ENCODE data around the gene IL1RAPL2.

DNA sequence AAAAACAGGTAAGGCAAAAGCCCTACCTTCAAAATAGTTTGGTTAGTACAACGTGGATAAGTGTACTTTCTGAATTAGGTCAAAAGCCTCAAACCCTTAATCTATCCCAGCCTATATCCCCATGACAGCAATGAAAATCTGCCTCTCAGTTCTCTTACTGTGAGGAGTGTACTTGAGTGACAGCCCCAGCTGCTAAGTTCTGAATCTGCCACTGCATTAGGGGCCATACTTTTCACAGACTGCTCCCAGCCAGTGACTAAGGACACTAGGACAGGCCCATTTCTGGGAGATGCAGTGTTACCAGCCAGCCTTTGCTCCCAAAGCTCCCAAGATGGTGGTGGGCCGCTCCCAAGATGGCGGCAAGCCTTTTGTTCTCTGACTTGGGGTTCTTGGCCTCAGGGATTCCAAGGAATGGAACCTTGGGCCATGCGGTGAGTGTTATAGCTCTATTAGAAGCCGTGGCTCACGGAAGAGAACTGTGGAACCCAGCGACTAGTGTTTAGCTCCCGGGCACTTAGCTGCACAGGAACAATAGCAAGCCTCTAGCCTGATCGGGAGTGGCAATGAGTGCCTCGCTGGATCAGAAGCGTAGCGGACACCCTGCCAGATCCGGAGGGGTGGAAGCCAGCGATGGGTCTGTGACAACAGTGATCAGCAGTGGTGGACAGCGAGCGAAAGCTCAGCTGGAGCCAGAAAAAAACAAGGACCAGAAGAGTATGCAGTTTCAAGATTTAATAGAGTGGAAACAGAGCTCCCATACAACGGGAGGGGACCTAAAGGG lies 1080.8 kb downstream of the IL1RAPL2 start:
- TF ChIP-seq, protein P1, sequence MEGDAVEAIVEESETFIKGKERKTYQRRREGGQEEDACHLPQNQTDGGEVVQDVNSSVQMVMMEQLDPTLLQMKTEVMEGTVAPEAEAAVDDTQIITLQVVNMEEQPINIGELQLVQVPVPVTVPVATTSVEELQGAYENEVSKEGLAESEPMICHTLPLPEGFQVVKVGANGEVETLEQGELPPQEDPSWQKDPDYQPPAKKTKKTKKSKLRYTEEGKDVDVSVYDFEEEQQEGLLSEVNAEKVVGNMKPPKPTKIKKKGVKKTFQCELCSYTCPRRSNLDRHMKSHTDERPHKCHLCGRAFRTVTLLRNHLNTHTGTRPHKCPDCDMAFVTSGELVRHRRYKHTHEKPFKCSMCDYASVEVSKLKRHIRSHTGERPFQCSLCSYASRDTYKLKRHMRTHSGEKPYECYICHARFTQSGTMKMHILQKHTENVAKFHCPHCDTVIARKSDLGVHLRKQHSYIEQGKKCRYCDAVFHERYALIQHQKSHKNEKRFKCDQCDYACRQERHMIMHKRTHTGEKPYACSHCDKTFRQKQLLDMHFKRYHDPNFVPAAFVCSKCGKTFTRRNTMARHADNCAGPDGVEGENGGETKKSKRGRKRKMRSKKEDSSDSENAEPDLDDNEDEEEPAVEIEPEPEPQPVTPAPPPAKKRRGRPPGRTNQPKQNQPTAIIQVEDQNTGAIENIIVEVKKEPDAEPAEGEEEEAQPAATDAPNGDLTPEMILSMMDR (IDR thresholded peaks at IDR 0.05) = no peak
- TF ChIP-seq POLR2AphosphoS5 (IDR thresholded peaks at IDR 0.05; ENCODE audit: low read depth, low read length) (no peak), TCF7L2 (IDR thresholded peaks at IDR 0.05; ENCODE audit: low read depth, low read length) (no peak)
- TF ChIP-seq, protein P2, sequence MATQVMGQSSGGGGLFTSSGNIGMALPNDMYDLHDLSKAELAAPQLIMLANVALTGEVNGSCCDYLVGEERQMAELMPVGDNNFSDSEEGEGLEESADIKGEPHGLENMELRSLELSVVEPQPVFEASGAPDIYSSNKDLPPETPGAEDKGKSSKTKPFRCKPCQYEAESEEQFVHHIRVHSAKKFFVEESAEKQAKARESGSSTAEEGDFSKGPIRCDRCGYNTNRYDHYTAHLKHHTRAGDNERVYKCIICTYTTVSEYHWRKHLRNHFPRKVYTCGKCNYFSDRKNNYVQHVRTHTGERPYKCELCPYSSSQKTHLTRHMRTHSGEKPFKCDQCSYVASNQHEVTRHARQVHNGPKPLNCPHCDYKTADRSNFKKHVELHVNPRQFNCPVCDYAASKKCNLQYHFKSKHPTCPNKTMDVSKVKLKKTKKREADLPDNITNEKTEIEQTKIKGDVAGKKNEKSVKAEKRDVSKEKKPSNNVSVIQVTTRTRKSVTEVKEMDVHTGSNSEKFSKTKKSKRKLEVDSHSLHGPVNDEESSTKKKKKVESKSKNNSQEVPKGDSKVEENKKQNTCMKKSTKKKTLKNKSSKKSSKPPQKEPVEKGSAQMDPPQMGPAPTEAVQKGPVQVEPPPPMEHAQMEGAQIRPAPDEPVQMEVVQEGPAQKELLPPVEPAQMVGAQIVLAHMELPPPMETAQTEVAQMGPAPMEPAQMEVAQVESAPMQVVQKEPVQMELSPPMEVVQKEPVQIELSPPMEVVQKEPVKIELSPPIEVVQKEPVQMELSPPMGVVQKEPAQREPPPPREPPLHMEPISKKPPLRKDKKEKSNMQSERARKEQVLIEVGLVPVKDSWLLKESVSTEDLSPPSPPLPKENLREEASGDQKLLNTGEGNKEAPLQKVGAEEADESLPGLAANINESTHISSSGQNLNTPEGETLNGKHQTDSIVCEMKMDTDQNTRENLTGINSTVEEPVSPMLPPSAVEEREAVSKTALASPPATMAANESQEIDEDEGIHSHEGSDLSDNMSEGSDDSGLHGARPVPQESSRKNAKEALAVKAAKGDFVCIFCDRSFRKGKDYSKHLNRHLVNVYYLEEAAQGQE (IDR thresholded peaks at IDR 0.05; ENCODE audit: insufficient read depth in 1 of 2, low read depth in 2 of 2, low read length in 1 of 2) = no peak
